Stromal cell of bone marrow (primary cell): ENCODE data around the gene CKS1B.
"Not testable (repeated sequence)": the region's sequence is repeated elsewhere in the genome, so short reads cannot be mapped to it uniquely, and the experiment has no call there.

Experiments used
- DNase-seq: peaks from one replicate; pipeline ENCODE4 v3.0.0-alpha.2; 2012; ENCODE audit warnings: low read depth

CKS1B gene

DNA sequence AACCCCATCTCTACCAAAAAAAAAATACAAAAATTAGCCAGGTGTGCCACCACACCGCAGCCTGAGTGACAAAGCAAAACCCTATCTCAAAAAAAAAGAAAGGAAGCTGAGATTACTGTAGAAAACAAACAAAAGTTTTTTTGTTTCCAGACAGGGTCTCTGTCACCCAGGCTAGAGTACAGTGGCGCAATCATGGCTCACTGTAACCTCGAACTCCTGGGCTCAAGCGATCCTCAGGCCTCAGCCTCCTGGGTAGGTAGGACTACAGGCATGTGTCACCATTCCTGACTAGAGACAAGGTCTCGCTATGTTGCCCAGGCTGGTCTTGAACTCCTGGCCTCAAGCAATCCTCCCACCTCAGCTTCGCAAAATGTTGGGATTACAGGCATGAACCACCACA, 10.1 kb upstream of the CKS1B start:
- no peak for DNase-seq

DNA sequence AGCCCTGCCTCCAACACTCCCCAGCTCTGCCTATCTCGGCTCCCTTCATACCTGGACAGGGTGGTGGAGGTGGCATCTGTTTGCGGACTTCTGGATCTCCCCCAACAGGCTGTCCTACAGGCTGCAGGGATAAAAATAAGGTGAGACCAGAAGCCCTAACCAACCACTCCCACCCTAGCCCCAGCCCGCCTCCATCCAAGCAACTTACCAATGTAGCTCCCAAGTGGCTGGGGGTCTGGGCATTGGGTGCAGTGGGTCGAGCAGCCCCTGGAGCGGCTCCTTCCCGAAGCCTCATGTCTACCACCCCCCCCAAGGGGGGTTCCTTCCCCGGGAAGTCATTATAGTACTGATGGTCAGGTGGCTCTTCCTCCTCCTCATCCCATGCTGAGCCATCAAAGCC, 8.4 kb upstream of the CKS1B start:
- no peak for DNase-seq

DNA sequence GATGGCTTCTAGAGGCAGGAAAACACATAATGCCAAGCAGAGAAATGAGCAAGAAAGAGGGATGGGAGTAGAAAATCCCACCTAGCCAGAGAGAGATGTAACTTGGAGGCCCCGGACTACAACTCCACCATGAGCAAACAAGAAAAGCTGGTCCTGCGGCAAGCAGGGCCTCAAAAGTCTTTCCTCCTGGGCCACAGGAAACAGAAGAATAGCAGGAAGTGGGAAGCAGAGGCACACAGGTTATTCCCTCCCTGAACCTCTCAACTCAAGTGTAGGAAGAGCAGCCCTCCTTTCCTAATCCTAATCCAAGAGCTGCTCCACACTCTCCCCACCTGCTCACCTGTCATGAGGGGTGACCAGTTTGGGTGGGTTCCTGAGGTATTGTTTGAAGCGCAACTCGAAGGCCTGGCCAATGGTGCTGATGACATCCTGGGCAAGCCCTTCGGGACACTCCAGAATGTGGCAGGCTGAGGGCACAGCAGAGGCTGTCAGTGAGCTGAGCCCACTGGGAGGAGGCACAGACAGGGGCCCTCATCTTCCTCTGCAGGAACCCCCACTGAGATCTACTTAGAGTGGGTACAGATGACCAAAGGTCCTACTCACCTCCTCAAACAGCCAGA, 7.0 kb upstream of the CKS1B start:
- no peak for DNase-seq

DNA sequence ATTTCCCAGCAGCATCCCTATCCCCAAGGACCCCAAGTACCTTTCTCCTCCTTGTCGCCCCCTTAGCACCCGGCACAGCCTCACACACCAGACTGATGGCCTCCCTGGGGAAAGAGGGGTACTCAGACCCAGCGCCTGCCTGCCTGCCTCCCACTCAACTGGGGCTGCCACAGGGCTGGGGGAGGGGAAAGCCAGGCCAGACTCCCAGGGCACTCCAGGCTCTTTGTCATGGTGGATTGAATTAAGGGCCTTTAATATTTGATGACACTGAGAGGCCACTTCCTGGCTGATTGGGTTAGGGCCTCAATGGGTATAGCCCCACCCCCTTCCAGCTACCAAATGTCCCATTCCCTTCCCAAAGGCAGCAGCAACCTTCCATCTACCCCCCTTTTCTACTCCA, 5.8 kb upstream of the CKS1B start:
- DNase-seq: no peak

DNA sequence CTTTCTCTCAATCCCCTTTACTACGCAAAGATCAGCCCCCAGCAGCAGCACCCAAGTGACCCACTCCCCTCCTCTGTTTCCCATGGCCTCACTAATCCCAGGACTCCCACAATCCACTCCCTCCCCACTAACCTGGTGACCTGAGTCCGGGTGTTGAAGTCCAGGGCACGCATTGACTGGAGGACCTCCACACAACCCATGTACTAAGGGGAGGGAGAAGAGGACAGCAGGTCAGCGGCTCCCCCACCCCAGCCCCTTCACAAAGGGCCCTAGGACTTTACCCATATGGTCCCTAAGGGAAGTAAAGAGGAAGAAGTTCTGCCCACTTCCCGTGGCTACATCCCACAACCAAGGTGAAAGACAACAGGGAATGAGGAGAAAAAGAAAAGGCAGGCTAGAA, 5.2 kb upstream of the CKS1B start:
- no peak for DNase-seq

DNA sequence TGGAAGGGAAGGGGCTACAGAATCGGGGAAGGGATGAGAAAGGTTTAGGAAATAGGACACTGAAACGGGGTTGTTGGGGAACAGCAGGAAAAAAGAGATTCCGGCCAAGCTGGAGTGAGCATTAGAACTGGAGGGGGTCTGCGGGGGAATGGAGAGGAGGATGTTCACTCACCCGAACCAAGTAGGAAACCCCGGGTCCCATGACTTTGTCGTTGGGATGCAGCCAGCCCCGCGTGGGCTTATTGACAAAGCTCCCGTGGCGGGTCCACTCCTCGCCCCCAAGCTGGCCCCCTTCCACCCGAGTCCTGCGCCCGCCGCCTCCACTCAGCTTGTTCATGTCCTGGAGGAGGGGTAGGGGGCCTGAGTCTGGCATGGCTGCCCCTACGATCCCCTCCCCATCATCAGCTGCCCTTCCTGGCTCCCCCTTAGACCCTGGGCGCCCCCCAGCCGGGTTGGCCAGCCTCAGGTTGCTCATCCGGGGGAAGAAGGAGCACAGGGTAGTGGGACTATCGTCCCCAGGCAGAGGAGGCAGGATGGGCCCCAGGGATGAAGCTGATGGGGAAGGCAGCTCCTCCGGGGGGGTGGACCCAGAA, 4.5 kb upstream of the CKS1B start:
- DNase-seq: no peak

DNA sequence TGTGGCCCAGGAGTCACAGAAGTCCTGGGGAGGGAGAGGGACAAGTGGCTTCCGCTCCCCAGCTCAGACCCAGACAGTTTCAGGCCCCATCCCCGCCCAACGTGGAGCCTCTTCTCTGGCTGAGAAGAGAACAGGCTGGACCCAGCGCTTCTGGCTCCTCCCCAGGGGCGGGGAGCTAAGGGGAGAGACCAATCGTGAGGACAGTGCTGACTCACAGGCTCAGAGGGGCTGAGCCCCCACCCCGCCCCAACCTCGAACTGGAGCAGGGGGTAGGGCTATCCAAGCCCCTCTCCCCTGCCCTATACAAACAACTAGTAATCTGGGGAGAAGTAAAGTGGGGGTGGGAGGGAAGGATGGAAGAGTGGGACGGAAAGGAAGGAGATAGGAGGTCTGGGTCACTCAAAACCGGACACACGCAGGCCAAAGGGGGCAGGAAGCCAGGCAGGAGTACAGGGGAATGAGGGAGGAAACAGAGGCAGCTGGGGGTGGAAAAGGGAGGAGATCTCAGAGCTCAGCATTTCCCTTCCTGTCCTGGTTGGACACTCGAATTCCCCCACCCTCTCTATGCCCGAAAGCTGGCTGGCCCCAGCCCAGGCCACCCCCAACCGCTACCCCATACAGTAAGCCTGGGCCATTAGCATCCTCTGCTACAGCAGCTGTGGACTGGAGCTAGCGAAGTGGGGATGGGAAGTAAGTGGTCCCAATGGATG, 3.7 kb upstream of the CKS1B start, which contains the start of gene SHC1:
TSS of gene SHC1 (minus strand) at position 117 of the 710 bp plus-strand sequence. CDS start 221 bp downstream, outside the sequence.
- peak; percentile 97 for DNase-seq

DNA sequence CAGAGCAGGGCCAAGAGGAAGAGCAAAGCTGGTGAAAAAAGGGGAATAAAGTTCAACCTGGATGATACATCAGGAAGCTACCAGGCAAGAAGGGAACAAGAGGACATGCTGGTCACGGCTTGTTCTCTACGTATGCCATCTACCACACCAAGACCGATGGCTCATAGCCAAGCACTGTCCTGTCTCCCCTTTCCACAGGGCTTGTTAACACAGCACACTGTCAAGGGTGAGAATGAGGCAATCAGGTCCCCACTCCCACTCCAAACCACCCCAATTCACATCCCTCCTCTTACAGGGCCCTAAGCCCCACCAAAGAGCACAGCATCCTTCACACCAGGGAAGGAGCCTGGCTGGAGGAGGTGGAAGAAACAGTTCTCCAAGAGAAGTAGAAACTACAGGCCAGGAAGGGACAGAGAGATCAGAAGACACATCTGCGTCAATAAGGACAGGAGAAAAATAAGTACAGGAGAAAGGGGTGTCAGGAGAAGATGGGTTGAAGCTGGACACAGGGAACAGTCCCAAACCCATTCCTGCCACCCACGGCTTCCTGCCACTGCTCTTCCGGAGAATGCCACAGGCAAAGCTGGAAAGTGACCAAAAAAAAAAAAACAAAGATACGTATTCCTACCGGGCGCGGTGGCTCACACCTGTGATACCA, 3.0 kb upstream of the CKS1B start:
- no peak for DNase-seq

DNA sequence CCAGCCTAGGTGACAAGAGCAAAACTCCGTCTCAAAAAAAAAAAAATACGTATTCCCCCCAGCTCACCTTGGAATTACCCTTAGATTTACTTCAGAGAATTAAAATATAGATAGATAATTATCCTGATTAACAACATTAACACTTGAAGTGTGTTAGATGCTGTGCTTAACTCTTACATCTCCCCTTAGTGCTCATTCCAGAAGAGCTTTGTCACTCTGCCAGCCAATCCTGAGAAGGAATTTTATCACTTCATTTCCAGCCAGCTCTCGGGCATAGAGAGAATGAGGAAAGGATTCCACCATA, 2.3 kb upstream of the CKS1B start:
- no peak for DNase-seq

DNA sequence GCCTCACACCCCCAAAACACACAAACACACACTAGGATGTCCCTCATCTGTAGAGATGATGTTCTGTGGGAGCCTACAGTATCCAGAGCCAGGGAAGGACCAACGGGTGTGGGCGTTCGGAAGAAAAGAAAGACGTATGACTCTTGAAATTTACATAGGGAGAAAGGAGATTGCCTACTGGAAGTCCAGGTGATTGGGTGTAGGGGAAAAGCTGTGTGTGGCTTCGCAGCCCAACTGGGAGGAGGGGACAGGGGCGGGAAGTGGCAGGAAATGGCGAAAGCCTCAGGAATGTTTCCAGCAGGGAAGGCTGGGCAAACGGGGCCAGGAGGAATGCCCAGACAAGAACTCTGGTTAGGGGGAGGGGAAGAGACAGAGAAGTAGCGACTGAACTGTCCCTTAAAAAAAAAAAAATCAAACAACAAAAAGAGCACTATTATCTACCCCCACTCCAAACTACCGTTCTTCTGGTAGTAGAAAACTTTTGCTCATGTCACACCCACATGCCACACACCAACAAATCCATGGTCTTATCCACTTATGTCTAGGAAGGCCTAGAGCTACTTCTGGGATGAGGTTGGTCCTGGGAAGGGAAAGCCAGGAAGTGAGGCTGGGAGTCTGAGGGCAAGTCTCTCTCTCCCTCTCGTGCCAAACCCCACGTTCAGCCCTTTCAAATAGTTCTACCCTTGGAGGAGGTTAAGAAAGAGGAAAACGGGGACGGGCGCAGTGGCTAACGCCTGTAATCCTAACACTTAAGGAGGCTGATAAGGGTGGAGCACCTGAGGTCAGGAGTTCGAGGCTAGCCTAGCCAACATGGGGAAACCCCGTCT, 1.8 kb upstream of the CKS1B start:
- peak; percentile 81 for DNase-seq

DNA sequence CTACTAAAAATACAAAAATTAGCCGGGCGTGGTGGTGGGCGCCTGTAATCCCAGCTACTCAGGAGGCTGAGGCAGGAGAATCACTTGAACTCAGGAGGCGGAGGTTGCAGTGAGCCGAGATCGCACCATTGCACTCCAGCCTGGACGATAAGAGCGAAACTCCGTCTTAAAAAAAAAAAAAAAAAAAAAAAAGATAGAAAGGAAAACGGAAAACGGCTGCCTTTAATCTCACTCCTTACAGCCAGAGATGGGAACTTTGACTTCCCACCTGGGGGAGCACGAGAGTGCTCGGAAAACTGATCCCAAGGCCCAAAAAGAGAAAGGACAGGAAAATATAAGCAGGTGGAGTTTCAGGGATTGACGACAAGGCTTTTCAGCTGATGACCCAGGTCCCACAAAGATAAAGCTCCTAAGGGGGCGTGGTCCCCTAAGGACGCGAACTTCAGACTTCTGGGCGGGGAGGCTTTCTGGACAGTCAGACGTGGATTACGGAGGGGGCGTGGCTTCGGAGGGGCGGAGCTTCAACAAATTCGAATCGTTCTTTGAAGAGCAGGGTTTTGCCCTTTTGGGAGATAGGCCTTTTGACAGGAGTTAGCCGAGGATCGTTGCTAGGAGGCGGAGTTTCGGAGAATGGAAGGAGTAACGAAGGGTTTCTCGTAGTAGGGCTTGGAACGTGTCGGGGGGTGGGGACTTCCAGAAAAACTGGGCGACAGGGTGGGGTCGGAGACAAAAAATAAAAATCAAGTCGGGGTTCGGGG, 958 bp upstream of the CKS1B start:
- DNase-seq: peak; percentile 93

DNA sequence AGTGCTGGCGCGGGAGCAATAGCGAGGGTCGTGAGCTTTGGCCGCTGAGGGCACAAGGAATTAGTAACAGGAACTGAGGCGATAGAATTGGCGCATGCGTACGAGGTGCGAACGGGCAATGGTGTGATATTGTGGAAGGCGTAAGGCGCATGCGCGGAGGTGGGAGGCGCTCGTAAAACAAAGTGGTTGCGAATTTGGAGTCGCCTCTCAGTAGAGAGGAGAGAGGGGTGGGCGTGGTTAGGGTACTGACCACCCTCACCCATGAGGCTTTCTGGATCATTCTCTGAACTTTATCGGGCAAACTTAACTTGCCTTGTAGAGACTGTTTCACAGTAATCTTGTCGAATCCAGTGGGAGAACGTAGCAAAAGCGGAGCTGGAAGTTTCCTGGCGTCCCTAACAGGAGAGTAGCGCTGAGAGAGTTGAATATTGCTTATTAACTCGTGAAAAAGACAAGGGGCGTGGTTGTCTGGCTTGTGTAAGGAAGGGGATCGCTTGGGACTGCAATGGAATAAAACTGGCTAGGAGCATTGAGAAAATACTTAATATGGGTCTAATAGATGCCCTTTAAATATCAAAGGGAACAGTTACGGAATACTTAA, 427 bp downstream of the CKS1B start:
- DNase-seq: peak; percentile 90

DNA sequence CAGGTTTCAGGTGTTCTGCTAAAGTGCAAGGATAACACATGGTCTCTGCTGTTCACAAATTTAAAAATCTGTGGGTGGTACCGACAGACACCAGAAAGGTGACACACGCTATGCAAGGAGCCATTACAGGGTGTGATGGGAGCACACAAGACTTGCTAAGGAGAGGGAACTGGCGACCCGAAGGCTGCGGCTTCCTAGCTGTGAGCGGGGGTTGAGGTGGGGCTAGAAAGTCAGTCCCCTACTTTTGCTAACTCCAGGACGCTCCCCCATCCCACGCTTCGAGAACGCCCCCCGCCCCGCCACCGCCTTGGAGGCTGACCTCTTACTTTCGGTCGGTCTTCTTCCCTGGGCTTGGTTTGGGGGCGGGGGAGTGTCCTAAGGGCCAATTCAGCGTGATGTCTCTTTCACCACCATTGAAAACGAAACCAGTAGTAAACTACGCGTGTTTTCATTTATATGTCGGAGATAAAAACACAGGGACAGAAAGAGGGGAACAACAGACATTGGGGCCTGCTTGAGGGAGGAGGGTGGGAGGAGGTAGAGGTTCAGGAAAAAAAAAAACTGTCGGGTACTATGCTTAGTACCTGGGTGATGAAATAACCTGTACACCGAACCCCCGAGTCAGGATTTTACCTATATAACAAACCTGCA, 1.1 kb downstream of the CKS1B start:
- DNase-seq: peak; percentile 52

DNA sequence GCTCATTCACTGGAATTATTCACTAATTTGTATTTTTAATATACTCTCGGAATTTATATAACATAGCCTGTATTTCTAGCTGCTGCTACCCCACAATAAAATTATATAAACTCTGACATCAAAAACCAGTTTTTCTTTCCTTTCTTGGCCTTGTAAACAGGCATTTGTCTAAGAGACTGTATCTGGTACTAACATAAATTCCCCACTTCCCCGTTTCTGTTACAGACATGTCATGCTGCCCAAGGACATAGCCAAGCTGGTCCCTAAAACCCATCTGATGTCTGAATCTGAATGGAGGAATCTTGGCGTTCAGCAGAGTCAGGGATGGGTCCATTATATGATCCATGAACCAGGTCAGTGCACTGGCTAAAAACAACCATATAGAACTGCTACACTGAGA, 3.3 kb downstream of the CKS1B start:
- not testable (repeated sequence) for DNase-seq

DNA sequence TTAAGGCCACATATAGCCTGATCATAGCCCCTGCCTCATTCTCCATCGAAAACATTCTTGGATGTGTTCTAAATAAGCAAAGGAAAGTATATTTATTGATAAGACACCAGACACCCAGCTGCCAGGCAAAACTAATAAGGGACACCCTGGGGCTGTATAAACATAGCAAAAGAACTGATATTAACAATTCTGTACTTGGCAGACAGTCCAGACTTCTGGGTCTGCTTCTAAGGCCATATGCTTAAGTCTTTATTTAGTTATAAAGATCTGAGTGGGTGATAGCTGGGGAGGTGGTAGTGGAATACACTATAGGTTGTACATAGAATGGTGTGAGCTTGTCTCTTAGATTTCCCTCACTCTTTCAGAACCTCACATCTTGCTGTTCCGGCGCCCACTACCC, 3.9 kb downstream of the CKS1B start:
- DNase-seq: no peak

DNA sequence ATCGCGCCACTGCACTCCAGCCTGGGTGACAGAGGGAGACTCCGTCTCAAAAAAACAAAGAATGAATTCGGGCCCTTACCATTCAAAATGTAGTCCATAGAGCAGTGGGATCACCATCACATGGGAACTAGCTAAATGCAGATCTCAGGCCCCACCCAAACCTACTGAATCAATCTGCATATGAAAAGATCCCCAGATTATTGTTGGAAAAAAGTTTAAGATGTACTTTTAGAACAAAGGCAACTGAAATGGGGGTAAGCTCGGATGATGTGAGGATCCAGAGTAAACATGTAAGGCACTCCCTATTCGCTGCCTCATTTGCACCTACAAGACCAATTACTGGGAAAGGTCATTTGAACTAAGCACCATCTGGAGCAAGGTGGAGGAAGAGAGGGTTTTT, 7.9 kb downstream of the CKS1B start:
- DNase-seq: no peak

DNA sequence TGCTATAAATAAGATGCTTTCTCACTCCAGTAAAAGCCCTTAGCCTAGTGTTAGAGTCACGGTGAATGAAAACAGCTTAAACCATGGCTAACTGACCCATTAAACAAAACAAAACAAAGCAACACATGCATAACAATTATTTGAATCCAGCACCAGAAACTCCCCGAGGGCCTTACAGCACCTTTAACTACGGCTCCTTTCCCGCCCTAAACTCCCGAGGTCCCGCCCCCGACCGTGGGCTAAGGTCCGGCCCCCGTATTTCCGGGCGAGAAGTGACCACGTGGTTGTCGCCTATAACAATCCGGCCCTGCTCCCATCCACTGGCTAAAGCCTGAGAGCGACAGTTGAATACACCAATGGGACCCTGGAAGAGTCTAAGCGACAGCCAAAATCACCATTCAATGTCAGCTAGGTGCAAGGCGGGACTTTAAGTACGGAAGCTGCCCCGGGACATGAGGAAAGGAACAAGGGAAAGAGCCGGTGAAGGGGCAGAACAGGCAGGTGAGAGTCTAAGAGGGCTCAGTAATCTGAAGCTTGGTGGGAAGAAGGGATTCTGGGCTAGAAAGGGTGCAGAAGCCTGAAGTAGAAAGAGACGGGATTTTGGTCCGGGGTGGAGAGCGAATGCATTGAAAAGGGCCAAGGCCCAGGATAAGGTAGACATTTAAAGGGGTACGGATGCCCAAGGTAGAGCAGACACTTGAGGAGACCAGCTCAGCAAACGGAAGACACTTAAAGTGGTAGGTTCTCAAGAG, 8.6 kb downstream of the CKS1B start, which contains the start of gene FLAD1:
TSS of gene FLAD1 (plus strand) at position 448 of the 752 bp plus-strand sequence. CDS start 351 bp downstream, outside the sequence.
- DNase-seq: peak; percentile 100

DNA sequence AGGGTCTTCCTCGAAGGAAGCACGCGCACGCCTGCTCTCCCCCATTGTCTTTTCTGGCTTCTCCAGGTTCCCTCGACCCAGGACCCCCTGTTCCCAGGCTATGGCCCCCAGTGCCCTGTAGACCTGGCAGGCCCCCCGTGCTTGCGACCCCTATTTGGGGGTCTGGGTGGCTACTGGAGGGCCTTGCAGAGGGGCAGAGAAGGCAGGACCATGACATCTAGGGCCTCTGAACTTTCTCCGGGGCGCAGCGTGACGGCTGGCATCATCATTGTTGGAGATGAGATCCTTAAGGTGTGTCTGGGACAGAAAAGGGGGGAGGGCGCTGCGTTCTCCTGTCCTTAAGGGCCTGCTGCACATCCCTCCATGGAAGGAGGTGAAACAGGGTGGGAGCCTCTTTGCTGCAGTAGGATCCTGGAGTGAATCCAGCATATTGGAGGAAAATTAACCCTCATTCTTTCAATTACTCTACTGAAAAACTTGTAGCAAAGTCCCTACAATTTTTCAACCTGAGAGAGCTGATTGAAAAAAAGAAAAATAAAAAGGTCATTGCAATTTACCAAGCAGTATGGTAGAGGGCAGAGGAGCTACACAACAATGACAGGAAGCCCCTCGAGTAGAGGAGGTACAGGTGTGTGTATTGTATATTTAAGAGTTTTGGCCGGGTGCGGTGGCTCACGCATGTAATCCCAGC, 9.4 kb downstream of the CKS1B start:
- DNase-seq: no peak

DNA sequence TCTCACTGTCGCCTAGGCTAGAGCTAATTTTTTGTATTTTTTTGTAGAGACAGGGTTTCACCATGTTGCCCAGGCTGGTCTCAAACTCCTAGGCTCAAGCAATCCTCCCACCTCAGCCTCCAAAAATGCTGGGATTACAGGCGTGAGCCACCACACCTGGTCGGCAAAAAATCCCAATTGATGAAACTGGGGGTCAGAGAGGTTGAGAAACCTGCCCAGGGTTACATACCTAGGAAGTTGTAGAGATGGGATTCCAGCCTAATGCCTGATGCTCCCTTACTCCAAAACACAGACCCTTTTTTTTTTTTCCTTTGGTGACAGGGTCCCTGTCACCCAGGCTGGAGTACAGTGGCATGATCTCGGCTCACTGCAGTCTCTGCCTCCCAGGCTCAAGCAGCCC, 12.3 kb downstream of the CKS1B start:
- DNase-seq: not testable (repeated sequence)
